Stomach smooth muscle (tissue), 2 donors: ENCODE data around the gene VPS39.
A peak's percentile ranks its signal among the peaks of the same experiment; 100 is the strongest.
"Not testable (repeated sequence)": the region's sequence is repeated elsewhere in the genome, so short reads cannot be mapped to it uniquely, and the experiment has no call there.

ENCODE experiments used
- H3K27ac ChIP-seq: one replicate; pipeline ENCODE4 v1.7.0; 2013; ENCODE audit warnings: mild to moderate bottlenecking, low read length, inconsistent platforms
- H3K27me3 ChIP-seq, 2 donors: one replicate each; pipeline ENCODE4 v1.7.0; 2013; ENCODE audit warnings: low read length in 2 of 2; ENCODE audit not compliant: insufficient read depth in 2 of 2, control insufficient read depth in 1 of 2
- H3K36me3 ChIP-seq, 2 donors: one replicate each; pipeline ENCODE4 v1.7.0; 2013; ENCODE audit warnings: low read length in 2 of 2; ENCODE audit not compliant: control insufficient read depth in 2 of 2, insufficient read depth in 2 of 2
- H3K4me1 ChIP-seq: one replicate; pipeline ENCODE4 v1.7.0; 2013; ENCODE audit warnings: low read length; ENCODE audit not compliant: control insufficient read depth, insufficient read depth
- H3K4me3 ChIP-seq, 2 donors: one replicate each; pipeline ENCODE4 v1.7.0; 2013; ENCODE audit warnings: low read length in 2 of 2
- H3K9ac ChIP-seq, 2 donors: one replicate each; pipeline ENCODE4 v1.7.0; 2013; ENCODE audit warnings: low read length in 2 of 2, mild to moderate bottlenecking in 1 of 2
- H3K9me3 ChIP-seq, 2 donors: one replicate each; pipeline ENCODE4 v1.7.0; 2013; ENCODE audit warnings: low read length in 2 of 2; ENCODE audit not compliant: control insufficient read depth in 2 of 2
- donor health status: healthy.
- donor health status: Pancreatic carcinoma.

The VPS39 gene, protein sequence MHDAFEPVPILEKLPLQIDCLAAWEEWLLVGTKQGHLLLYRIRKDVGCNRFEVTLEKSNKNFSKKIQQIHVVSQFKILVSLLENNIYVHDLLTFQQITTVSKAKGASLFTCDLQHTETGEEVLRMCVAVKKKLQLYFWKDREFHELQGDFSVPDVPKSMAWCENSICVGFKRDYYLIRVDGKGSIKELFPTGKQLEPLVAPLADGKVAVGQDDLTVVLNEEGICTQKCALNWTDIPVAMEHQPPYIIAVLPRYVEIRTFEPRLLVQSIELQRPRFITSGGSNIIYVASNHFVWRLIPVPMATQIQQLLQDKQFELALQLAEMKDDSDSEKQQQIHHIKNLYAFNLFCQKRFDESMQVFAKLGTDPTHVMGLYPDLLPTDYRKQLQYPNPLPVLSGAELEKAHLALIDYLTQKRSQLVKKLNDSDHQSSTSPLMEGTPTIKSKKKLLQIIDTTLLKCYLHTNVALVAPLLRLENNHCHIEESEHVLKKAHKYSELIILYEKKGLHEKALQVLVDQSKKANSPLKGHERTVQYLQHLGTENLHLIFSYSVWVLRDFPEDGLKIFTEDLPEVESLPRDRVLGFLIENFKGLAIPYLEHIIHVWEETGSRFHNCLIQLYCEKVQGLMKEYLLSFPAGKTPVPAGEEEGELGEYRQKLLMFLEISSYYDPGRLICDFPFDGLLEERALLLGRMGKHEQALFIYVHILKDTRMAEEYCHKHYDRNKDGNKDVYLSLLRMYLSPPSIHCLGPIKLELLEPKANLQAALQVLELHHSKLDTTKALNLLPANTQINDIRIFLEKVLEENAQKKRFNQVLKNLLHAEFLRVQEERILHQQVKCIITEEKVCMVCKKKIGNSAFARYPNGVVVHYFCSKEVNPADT

DNA sequence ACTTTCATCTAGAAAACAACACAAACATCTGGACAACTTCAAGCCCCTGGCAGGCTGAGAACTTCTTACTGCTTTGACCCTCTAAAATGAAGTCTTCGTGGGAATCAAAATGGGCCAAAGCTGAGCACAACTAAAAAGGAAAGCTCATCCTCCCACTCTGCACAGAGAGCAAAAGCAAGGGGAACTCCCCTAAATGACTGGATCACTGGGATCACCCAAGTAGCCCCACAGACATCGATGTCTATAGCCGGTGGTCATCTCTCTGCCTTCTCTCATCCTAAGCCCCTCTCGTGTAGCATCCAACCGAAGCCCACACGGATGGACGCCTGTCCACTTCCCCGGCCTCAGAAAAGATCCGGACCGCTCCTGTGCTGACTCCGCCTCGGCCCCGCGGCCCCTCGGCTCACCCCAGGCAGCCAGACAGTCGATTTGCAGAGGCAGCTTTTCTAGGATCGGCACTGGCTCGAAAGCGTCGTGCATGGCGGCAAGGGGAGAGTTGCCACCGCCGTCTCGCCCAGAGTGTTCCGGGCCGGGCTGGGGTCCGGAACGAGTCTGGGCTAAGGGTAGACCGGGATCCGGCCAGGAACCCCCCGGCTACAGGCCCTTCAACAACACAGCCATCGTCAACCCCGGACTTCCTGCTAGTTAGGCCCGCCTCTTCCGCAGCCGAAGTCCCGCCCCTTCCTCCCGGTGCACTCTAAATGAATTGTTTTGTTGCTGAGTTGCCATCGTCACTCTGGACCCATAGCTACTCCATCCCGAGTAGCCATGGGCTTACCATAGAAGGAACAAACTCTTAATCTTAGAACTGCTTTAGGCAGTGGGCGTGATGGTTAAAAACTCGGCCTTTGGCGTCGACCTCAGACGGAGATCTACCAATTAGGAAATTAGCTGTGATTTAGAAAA, at the start of gene VPS39:
VPS39 (minus strand) TSS at position 631 of the 906 bp plus-strand sequence; CDS start at position 480, 151 bp downstream.
- Histone ChIP-seq H3K27ac (peak within 1 kb of the TSS; percentile 81), H3K9ac (peak within 1 kb of the TSS; percentile 97 to 98), H3K9me3 (no peaks in the 10 kb centered on the region), H3K4me1 (peaks cover 10% of the 10 kb centered on the region), H3K36me3 (peaks cover 11 to 19% of the 10 kb centered on the region in 2 donors), H3K27me3 (no peaks in the 10 kb centered on the region), H3K4me3 (peak within 1 kb of the TSS; percentile 95 to 98)

GRCh38 chr15:42253300-42253699, 45.2 kb upstream of the VPS39 start:
- Histone ChIP-seq H3K27ac (no peak overlapping the region), H3K4me3 (no peak overlapping the region), H3K36me3 (peaks cover 12 to 15% of the 10 kb centered on the region in 2 donors), H3K9me3 (no peaks in the 10 kb centered on the region), H3K4me1 (no peaks in the 10 kb centered on the region), H3K9ac (no peak overlapping the region), H3K27me3 (no peaks in the 10 kb centered on the region)

DNA sequence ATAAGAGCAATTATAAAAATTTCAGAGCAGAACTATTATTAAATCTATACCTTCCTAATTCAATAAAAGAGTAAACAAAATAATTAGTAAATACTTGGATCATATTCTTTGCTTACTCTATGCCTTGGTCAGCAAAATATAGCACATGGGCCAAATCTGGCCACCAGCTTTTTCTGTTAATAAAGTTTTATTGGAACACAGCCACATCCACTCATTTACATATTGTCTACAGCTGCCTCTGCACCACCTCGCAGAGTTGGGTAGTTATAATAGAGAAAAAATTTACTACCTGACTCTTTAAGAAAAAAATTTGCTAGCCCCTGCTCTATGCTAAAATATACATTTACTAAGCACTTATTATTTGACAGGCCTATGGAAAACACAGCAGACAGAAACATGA, 32.7 kb upstream of the VPS39 start:
- Histone ChIP-seq H3K4me3 (no peak overlapping the region), H3K9ac (no peak overlapping the region), H3K9me3 (no peaks in the 10 kb centered on the region), H3K27ac (no peak overlapping the region), H3K27me3 (no peaks in the 10 kb centered on the region), H3K36me3 (peaks cover 25 to 26% of the 10 kb centered on the region in 2 donors), H3K4me1 (no peaks in the 10 kb centered on the region)

DNA sequence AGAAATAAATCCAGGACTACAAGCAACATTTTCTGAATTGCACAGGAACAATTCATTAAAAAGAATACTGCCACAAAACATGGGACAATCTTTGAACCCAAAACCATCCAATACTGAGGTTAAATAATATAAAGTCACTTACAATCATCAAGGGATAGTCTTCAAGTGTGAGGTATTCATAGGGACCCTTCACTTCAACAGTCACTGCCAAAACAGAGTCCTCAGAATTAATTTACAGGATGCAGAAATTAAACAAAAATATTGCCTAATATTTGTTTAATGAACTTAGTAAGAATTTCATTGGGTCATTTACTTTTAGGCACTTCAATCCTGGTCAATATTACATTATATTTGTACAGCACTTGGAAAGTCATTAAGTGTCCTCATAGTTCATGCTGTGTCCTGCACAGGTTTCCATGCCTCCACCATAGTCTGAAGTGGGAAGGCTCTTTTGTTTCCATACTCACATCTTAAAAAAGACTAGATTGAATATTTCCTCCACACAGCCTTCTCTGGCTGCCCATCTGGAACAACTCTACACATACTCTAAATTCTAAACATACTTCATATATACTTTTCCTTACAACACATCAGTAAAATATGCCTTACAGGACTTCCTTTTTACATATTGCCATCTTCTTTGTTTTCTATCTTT, 31.6 kb upstream of the VPS39 start:
- H3K4me1 ChIP-seq, result no peaks in the 10 kb centered on the region
- no peak overlapping the region for H3K27ac ChIP-seq
- no peaks in the 10 kb centered on the region for H3K27me3 ChIP-seq
- H3K36me3 ChIP-seq, result peaks cover 25 to 26% of the 10 kb centered on the region in 2 donors
- no peaks in the 10 kb centered on the region for H3K9me3 ChIP-seq
- no peak overlapping the region for H3K4me3 ChIP-seq
- H3K9ac ChIP-seq, result no peak overlapping the region

- Histone ChIP-seq H3K27me3 (no peaks in the 10 kb centered on the region), H3K4me3 (no peak overlapping the region), H3K9me3 (no peaks in the 10 kb centered on the region), H3K27ac (no peak overlapping the region), H3K4me1 (no peaks in the 10 kb centered on the region), H3K36me3 (peaks cover 23 to 34% of the 10 kb centered on the region in 2 donors), H3K9ac (no peak overlapping the region)
These were observed 25.0 kb upstream of the VPS39 start for GRCh38 chr15:42233107-42233506.

DNA sequence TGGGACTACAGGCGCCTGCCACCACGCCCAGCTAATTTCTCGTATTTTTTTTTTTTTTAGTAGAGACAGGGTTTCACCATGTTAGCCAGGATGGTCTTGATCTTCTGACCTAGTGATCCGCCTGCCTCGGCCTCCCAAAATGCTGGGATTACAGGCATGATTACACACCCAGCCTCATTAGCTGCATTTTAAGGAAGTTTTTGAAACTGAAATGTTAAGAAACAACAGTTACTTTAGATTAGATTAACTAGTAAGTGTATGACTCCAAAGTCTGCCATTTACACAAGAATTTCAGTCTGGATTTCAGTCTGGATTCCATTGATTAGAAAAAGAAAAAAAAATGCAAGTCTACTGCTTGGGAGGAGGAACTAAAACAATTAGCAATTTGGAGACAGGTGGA, 24.5 kb upstream of the VPS39 start:
- H3K36me3 ChIP-seq, result peaks cover 20 to 30% of the 10 kb centered on the region in 2 donors
- no peaks in the 10 kb centered on the region for H3K9me3 ChIP-seq
- no peaks in the 10 kb centered on the region for H3K27me3 ChIP-seq
- no peaks in the 10 kb centered on the region for H3K4me1 ChIP-seq
- H3K27ac ChIP-seq, result no peak overlapping the region
- no peak overlapping the region for H3K9ac ChIP-seq
- no peak overlapping the region for H3K4me3 ChIP-seq

DNA sequence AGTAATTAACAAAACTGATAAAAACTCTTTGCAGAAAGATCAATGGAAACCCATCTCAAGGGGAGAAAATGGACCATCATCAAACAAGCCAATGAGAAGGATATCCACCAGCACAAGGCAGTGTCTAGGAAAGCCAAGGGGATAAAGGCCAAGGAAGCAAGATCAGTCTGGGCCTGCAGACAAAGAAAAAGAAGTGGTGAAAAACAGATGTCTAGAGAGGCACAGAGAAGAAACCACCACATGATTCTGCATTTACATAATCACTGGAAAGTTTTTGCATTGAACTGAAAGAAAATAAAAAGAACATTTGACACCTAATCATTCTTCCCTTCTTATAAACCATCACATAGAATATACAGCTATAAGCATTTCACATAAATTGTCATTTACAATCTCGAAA, 23.0 kb upstream of the VPS39 start:
- H3K9me3 ChIP-seq, result no peaks in the 10 kb centered on the region
- H3K4me1 ChIP-seq, result no peaks in the 10 kb centered on the region
- H3K27me3 ChIP-seq, result no peaks in the 10 kb centered on the region
- H3K9ac ChIP-seq, result no peak overlapping the region
- no peak overlapping the region for H3K27ac ChIP-seq
- H3K4me3 ChIP-seq, result no peak overlapping the region
- H3K36me3 ChIP-seq, result peaks cover 20 to 30% of the 10 kb centered on the region in 2 donors

DNA sequence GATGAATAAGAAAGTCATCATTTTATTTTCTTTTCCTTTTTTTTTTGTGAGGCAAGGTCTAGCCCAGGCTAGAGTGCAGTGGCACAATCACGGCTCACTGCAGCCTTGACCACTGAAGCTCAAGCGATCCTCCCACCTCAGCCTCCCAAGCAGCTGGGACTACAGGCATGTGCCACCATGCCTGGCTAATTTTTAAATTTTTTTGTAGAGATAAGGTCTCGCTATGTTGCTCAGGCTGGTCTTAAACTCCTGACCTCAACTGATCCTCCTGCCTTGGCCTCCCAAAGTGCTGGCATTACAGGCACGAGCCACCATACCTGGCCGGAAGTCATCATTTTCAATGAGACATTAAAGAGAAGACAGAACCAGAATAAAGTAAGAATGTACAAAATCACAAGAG, 20.9 kb upstream of the VPS39 start:
- not testable (repeated sequence) for H3K9ac ChIP-seq, H3K27me3 ChIP-seq, H3K4me1 ChIP-seq, H3K9me3 ChIP-seq, H3K4me3 ChIP-seq, H3K27ac ChIP-seq
- peaks cover 34 to 43% of the 10 kb centered on the region in 2 donors for H3K36me3 ChIP-seq

- no peaks in the 10 kb centered on the region for H3K27me3 ChIP-seq
- H3K9me3 ChIP-seq, result no peaks in the 10 kb centered on the region
- no peak overlapping the region for H3K4me3 ChIP-seq
- no peak overlapping the region for H3K27ac ChIP-seq
- no peak overlapping the region for H3K9ac ChIP-seq
- no peaks in the 10 kb centered on the region for H3K4me1 ChIP-seq
- peaks cover 35 to 44% of the 10 kb centered on the region in 2 donors for H3K36me3 ChIP-seq
These were observed 19.9 kb upstream of the VPS39 start for GRCh38 chr15:42228036-42228435.

DNA sequence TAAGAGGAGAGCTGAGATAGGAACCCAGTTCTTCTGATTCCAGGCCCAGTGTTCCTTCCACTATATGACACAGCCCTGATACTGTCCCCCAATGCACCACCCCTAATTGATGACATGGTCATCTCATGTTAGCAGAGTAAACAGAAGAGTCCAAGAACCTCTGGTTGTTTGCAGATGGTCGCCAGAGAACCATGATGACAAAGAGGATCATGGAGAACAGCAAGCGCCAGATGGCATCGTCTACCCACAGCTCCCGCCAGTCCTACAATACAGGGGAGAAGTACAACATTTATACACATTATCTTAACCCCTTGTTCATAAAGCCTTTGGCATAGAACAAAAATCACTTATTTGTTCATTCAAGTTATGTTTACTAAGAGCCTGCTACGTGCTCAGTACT, 18.5 kb upstream of the VPS39 start:
- H3K4me3 ChIP-seq, result no peak overlapping the region
- H3K27ac ChIP-seq, result no peak overlapping the region
- no peak overlapping the region for H3K9ac ChIP-seq
- H3K9me3 ChIP-seq, result no peaks in the 10 kb centered on the region
- peaks cover 39 to 42% of the 10 kb centered on the region in 2 donors for H3K36me3 ChIP-seq
- no peaks in the 10 kb centered on the region for H3K4me1 ChIP-seq
- no peaks in the 10 kb centered on the region for H3K27me3 ChIP-seq
